ENCODE data around the gene LRMDA.

DNA sequence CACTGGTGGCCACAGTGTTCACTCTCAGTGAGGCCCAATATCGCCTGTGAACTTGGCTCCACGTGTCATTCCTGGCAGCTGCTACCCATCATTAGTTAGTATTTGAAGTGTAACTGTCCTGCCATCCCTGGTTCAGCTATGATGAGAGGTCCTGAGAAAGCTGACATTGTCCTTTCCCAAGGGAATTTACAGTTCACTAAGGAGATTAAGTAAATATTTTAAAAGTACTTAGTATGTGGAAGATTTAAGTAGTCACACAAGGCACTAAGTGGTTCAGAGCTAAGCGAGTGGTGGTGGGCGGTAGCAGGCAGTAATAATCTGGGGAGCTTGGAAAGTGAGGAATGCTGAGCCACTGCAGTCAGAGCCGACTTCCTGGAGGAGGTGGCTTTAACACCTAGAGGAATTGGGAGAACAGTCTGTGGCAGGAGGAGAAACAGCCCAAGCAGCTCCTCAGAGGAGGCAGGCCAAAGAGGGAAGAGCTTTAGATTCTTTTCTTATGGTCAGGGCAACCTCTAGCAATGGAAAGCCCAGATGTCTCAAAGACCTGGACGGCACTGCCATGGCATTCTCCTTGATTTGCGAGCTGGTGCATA, 519.7 kb downstream of the LRMDA start:
- TF ChIP-seq, protein P1, sequence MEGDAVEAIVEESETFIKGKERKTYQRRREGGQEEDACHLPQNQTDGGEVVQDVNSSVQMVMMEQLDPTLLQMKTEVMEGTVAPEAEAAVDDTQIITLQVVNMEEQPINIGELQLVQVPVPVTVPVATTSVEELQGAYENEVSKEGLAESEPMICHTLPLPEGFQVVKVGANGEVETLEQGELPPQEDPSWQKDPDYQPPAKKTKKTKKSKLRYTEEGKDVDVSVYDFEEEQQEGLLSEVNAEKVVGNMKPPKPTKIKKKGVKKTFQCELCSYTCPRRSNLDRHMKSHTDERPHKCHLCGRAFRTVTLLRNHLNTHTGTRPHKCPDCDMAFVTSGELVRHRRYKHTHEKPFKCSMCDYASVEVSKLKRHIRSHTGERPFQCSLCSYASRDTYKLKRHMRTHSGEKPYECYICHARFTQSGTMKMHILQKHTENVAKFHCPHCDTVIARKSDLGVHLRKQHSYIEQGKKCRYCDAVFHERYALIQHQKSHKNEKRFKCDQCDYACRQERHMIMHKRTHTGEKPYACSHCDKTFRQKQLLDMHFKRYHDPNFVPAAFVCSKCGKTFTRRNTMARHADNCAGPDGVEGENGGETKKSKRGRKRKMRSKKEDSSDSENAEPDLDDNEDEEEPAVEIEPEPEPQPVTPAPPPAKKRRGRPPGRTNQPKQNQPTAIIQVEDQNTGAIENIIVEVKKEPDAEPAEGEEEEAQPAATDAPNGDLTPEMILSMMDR (conservative IDR thresholded peaks at IDR 0.05; ENCODE audit: low read length), result no peak
- no peak for TF ChIP-seq EZH2phosphoT487 (IDR thresholded peaks at IDR 0.05; ENCODE audit: borderline replicate concordance)

Data from Loucy (cell line).